ENCODE data around the gene PEX14.

The PEX14 gene

GRCh38 chr1:10623686-10624145, 149.0 kb downstream of the PEX14 start:
- DNase-seq = no peak

- DNase-seq = no peak
Observed at GRCh38 chr1:10624256-10625050, 149.7 kb downstream of the PEX14 start.

GRCh38 chr1:10625076-10625475, 150.3 kb downstream of the PEX14 start:
- no peak for DNase-seq

- DNase-seq = no peak
Observed at GRCh38 chr1:10625554-10625953, 150.8 kb downstream of the PEX14 start.

GRCh38 chr1:10626131-10626731, 151.5 kb downstream of the PEX14 start:
- no peak for DNase-seq

- DNase-seq = no peak
Observed at GRCh38 chr1:10626791-10627410, 152.2 kb downstream of the PEX14 start.

GRCh38 chr1:10628685-10629084, 153.9 kb downstream of the PEX14 start:
- DNase-seq = no peak

GRCh38 chr1:10629091-10629815, 154.5 kb downstream of the PEX14 start:
- no peak for DNase-seq

- no peak for DNase-seq
Observed at GRCh38 chr1:10629816-10630571, 155.2 kb downstream of the PEX14 start.

GRCh38 chr1:10630661-10631120, 155.9 kb downstream of the PEX14 start:
- no peak for DNase-seq

- no peak for DNase-seq
Observed at GRCh38 chr1:10631121-10631810, 156.5 kb downstream of the PEX14 start.

GRCh38 chr1:10631811-10632593, 157.3 kb downstream of the PEX14 start:
- no peak for DNase-seq

- DNase-seq = no peak
Observed at GRCh38 chr1:10632691-10633090, 157.9 kb downstream of the PEX14 start.

GRCh38 chr1:10633416-10633815, 158.7 kb downstream of the PEX14 start:
- no peak for DNase-seq

- no peak for DNase-seq
Observed at GRCh38 chr1:10634075-10634427, 159.3 kb downstream of the PEX14 start.

- no peak for DNase-seq
Observed at GRCh38 chr1:10634428-10635084, 159.8 kb downstream of the PEX14 start.

- no peak for DNase-seq
Observed at GRCh38 chr1:10635085-10635896, 160.5 kb downstream of the PEX14 start.

GRCh38 chr1:10635992-10636391, 161.2 kb downstream of the PEX14 start:
- no peak for DNase-seq

GRCh38 chr1:10637400-10637799, 162.7 kb downstream of the PEX14 start:
- DNase-seq = no peak
